Neural cell (in vitro differentiated cells): Measurements from ENCODE around the gene RBSN. TPM values are rescaled to one million over a fixed set of nuclear protein-coding genes. Genes with fewer than 3 reads are reported as not detected.
"Not testable (repeated sequence)": the region's sequence is repeated elsewhere in the genome, so short reads cannot be mapped to it uniquely, and the experiment has no call there.

ENCODE experiments used
- H2AFZ ChIP-seq: fragments of 200-600, 300-800 bp; sonication (generic), shearing (Covaris generic); 2 replicates; pipeline ENCODE4 v1.6.0; 2014; ENCODE audit warnings: low read depth, mild to moderate bottlenecking, antibody characterized with exemption, low read length, moderate library complexity
- H3F3A ChIP-seq: fragments of 200-600 bp; shearing (Covaris generic); 2 replicates; pipeline ENCODE4 v1.6.1; 2016; ENCODE audit warnings: mild to moderate bottlenecking, moderate library complexity, mixed read lengths, antibody characterized with exemption, low read length; ENCODE audit not compliant: insufficient read depth, poor library complexity, severe bottlenecking
- H3K27ac ChIP-seq: fragments of 200-600, 300-800 bp; sonication (generic), shearing (Covaris generic); 2 replicates; pipeline ENCODE4 v1.5.1; 2014; ENCODE audit warnings: mild to moderate bottlenecking, low read length, moderate library complexity
- H3K27me3 ChIP-seq: fragments of 300-800, 200-600 bp; sonication (generic), shearing (Covaris generic); 2 replicates; pipeline ENCODE4 v1.6.0; 2014; ENCODE audit warnings: mild to moderate bottlenecking, low read depth, low read length, moderate library complexity; ENCODE audit not compliant: insufficient read depth
- H3K36me3 ChIP-seq: fragments of 300-800, 200-600 bp; sonication (generic), shearing (Covaris generic); 2 replicates; pipeline ENCODE4 v1.5.1; 2014; ENCODE audit warnings: mild to moderate bottlenecking, antibody characterized with exemption, low read length, moderate library complexity; ENCODE audit not compliant: insufficient read depth
- H3K4me2 ChIP-seq: fragments of 300-800, 200-600 bp; sonication (generic), shearing (Covaris generic); 2 replicates; pipeline ENCODE4 v1.6.0; 2014; ENCODE audit warnings: mild to moderate bottlenecking, low read length
- H3K4me3 ChIP-seq: fragments of 300-800, 200-600 bp; sonication (generic), shearing (Covaris generic); 2 replicates; pipeline ENCODE4 v1.5.1; 2014; ENCODE audit warnings: mild to moderate bottlenecking, low read length, moderate library complexity
- H3K79me2 ChIP-seq: fragments of 200-600 bp; shearing (Covaris generic); replicated peaks from 2 replicates; pipeline ENCODE4 v1.6.0; 2014; ENCODE audit warnings: mild to moderate bottlenecking, low read length, moderate library complexity; ENCODE audit not compliant: insufficient read depth
- H3K9ac ChIP-seq: fragments of 300-800, 200-600 bp; sonication (generic), shearing (Covaris generic); 2 replicates; pipeline ENCODE4 v1.6.1; 2016; ENCODE audit warnings: mild to moderate bottlenecking, low read length, mixed read lengths
- H3K9me2 ChIP-seq: fragments of 200-600 bp; shearing (Covaris generic); 2 replicates; pipeline ENCODE4 v1.6.1; 2016; ENCODE audit warnings: mild to moderate bottlenecking, low read length, mixed read lengths; ENCODE audit not compliant: insufficient read depth
- H3K9me3 ChIP-seq: fragments of 200-600, 300-800 bp; sonication (generic), shearing (Covaris generic); 2 replicates; pipeline ENCODE4 v1.6.1; 2016; ENCODE audit warnings: mild to moderate bottlenecking, mixed run types, low read length, moderate library complexity, mixed read lengths
- H4K20me1 ChIP-seq: fragments of 200-600 bp; shearing (Covaris generic); 2 replicates; pipeline ENCODE4 v1.6.1; 2016; ENCODE audit warnings: mild to moderate bottlenecking, mixed run types; ENCODE audit not compliant: insufficient read depth
- EP300 ChIP-seq: fragments of 450-650 bp; conservative IDR thresholded peaks from 2 replicates; pipeline ENCODE4 v1.6.1; 2014; ENCODE audit warnings: antibody characterized with exemption, mild to moderate bottlenecking, moderate library complexity; ENCODE audit not compliant: poor library complexity, severe bottlenecking
- EZH2 ChIP-seq: fragments of 200-600, 300-800 bp; shearing (Covaris generic), sonication (generic); IDR thresholded peaks from 2 replicates; pipeline ENCODE4 v1.6.1; 2014; ENCODE audit warnings: antibody characterized with exemption, low read length, borderline replicate concordance, mild to moderate bottlenecking; ENCODE audit not compliant: insufficient read depth, poor library complexity, severe bottlenecking
- MXI1 ChIP-seq: fragments of 450-650 bp; conservative IDR thresholded peaks from 2 replicates; pipeline ENCODE4 v1.6.1; 2014; ENCODE audit warnings: antibody characterized with exemption, mild to moderate bottlenecking; ENCODE audit not compliant: poor library complexity, severe bottlenecking
- POLR2AphosphoS5 ChIP-seq: IDR thresholded peaks from 2 replicates; pipeline ENCODE4 v1.6.1; 2012
- RAD21 ChIP-seq: fragments of 450-650 bp; conservative IDR thresholded peaks from 2 replicates; pipeline ENCODE4 v1.6.1; 2014; ENCODE audit warnings: antibody characterized with exemption, mild to moderate bottlenecking, moderate library complexity
- REST ChIP-seq: IDR thresholded peaks from 2 replicates; pipeline ENCODE4 v1.6.1; 2012; ENCODE audit warnings: borderline replicate concordance
- SMC3 ChIP-seq: fragments of 450-650 bp; conservative IDR thresholded peaks from 2 replicates; pipeline ENCODE4 v1.6.1; 2014; ENCODE audit warnings: antibody characterized with exemption, mild to moderate bottlenecking, moderate library complexity; ENCODE audit not compliant: poor library complexity
- TAF1 ChIP-seq: IDR thresholded peaks from 2 replicates; pipeline ENCODE4 v1.6.1; 2012; ENCODE audit warnings: low read depth
- polyA plus RNA-seq: library from polyadenylated mRNA; depleted of rRNA; stranded (reverse); fragments of >200 nt; gene quantifications from 2 replicates; pipeline ENCODE4 v1.2.3, GENCODE V29; 2014
- TF ChIP-seq, protein P1 (sequence below): fragments of 450-650 bp; IDR thresholded peaks from 2 replicates; pipeline ENCODE4 v1.5.1; 2014; ENCODE audit warnings: antibody characterized with exemption, mild to moderate bottlenecking, moderate library complexity; ENCODE audit not compliant: poor library complexity, severe bottlenecking

The RBSN gene
- polyA plus RNA-seq, 1 donor from 2014 or later, result 27.6 TPM

- H3K79me2 ChIP-seq, H4K20me1 ChIP-seq, H3K36me3 ChIP-seq, H3F3A ChIP-seq, H3K4me2 ChIP-seq, H3K4me3 ChIP-seq, H3K9ac ChIP-seq, H3K9me3 ChIP-seq, H3K27me3 ChIP-seq, H3K27ac ChIP-seq, H3K9me2 ChIP-seq, H2AFZ ChIP-seq: not testable (repeated sequence)
Measured at GRCh38 chr3:15128403-15128802, 29.5 kb upstream of the RBSN start.

DNA sequence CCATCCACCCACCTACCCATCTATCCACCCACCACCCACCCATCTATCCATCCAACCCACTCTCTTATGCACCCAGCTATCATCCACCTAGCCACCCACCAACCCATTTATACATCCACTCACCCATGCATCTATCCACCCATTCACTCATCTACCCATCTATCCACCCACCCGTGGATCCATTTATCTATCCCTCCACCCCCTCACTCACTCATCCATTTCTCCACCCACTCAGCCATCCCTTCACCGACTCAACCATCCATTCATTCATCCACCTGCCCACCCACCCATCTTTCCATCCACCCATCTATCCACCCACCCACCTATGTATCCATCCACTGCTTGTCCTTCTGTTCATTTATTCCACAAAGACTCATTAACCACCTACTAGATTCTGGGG is 28.0 kb upstream of the RBSN start:
- not testable (repeated sequence) for H3K9me2 ChIP-seq, H3K27me3 ChIP-seq, H2AFZ ChIP-seq, H3K4me3 ChIP-seq, H3K9ac ChIP-seq, H4K20me1 ChIP-seq, H3F3A ChIP-seq, H3K4me2 ChIP-seq, H3K9me3 ChIP-seq, H3K27ac ChIP-seq, H3K79me2 ChIP-seq, H3K36me3 ChIP-seq

DNA sequence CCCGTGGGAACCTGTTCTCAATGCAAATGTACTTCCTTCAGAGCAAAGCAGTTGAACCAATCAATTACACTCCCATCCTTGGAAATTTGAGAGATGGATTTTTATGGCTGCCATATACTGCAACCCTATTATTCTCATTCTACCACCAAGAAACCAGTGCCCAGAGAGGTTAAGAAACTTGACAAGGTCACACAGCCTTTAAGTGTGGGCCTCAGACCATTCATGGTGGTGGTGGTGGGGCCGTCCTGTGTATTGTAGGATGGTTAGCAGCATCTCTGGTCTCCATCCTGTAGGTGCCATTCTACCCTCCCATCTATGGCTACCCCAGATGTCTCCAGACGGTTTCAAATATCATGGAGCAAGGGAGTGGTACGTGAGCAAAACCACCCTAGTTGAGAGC is 23.4 kb upstream of the RBSN start:
- no peaks in the 10 kb centered on the region for H4K20me1 ChIP-seq
- H3F3A ChIP-seq, result no peaks in the 10 kb centered on the region
- H3K27ac ChIP-seq, result no peak overlapping the region
- no peaks in the 10 kb centered on the region for H3K36me3 ChIP-seq
- no peaks in the 10 kb centered on the region for H3K27me3 ChIP-seq
- TF ChIP-seq TAF1 (no peak), SMC3 (no peak)
- no peaks in the 10 kb centered on the region for H3K9me3 ChIP-seq
- no peak overlapping the region for H3K4me2 ChIP-seq
- no peak overlapping the region for H2AFZ ChIP-seq
- H3K9ac ChIP-seq, result no peak overlapping the region
- no peak overlapping the region for H3K4me3 ChIP-seq
- no peaks in the 10 kb centered on the region for H3K79me2 ChIP-seq
- H3K9me2 ChIP-seq, result no peaks in the 10 kb centered on the region

DNA sequence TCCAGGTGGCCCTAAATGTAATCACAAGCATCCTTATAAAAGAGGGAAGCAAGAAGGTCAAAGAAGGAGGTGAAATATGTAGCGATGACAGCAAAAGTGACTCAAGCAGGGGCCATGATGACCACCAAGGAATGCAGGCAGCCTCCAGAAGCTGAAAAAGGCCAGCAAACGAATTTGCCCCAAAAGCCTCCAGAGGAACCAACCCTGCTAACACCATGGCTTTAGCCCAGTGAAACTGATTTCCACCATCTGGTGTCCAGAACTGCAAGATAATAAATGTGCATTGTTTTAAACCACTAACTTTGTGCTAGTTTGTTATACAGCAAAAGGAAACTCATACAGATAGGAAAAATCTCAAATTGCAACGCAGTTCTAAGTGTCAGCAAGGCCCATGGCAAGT is 23.0 kb upstream of the RBSN start:
- no peaks in the 10 kb centered on the region for H3K9me2 ChIP-seq

DNA sequence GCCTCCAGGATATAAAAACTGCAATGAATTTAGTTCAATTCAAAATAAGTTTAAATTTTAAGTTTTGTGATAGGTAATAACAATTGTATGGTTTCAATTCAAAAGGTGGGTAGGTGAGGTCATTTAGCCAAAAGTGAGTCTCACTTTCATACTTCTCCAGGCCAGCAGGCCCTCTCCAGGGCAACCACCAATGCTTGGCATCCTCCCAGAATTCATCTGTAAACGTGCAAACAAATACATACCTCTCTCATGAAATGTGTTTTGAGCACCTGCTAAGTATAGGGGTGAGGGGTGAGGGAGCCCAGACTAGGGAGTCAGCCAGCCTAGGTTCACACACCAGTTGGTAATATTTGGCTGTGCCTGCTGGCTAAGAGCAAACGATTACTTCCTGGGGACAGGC is 22.0 kb upstream of the RBSN start:
- Histone ChIP-seq H2AFZ (no peak overlapping the region), H3K9ac (no peak overlapping the region), H4K20me1 (no peaks in the 10 kb centered on the region), H3K27me3 (no peaks in the 10 kb centered on the region), H3K27ac (no peak overlapping the region), H3K9me3 (no peaks in the 10 kb centered on the region), H3F3A (no peaks in the 10 kb centered on the region), H3K9me2 (no peaks in the 10 kb centered on the region), H3K36me3 (no peaks in the 10 kb centered on the region), H3K4me3 (no peak overlapping the region), H3K4me2 (no peak overlapping the region), H3K79me2 (no peaks in the 10 kb centered on the region)
- TF ChIP-seq EZH2 (no peak), TAF1 (no peak), REST (no peak), MXI1 (no peak), POLR2AphosphoS5 (no peak), EP300 (no peak), RAD21 (no peak), SMC3 (no peak)
- TF ChIP-seq, protein P1, sequence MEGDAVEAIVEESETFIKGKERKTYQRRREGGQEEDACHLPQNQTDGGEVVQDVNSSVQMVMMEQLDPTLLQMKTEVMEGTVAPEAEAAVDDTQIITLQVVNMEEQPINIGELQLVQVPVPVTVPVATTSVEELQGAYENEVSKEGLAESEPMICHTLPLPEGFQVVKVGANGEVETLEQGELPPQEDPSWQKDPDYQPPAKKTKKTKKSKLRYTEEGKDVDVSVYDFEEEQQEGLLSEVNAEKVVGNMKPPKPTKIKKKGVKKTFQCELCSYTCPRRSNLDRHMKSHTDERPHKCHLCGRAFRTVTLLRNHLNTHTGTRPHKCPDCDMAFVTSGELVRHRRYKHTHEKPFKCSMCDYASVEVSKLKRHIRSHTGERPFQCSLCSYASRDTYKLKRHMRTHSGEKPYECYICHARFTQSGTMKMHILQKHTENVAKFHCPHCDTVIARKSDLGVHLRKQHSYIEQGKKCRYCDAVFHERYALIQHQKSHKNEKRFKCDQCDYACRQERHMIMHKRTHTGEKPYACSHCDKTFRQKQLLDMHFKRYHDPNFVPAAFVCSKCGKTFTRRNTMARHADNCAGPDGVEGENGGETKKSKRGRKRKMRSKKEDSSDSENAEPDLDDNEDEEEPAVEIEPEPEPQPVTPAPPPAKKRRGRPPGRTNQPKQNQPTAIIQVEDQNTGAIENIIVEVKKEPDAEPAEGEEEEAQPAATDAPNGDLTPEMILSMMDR, result no peak

More for the DNA sequence above, 23.0 kb upstream of the RBSN start:
- Histone ChIP-seq H2AFZ (no peak overlapping the region), H4K20me1 (no peaks in the 10 kb centered on the region), H3K4me2 (no peak overlapping the region), H3K9me3 (no peaks in the 10 kb centered on the region), H3K27me3 (no peaks in the 10 kb centered on the region), H3F3A (no peaks in the 10 kb centered on the region), H3K4me3 (no peak overlapping the region), H3K36me3 (no peaks in the 10 kb centered on the region), H3K9ac (no peak overlapping the region), H3K27ac (no peak overlapping the region), H3K79me2 (no peaks in the 10 kb centered on the region)
- TF ChIP-seq SMC3, result no peak
- no peak for TF ChIP-seq RAD21
- TF ChIP-seq MXI1, result no peak
- no peak for TF ChIP-seq EZH2
- TF ChIP-seq POLR2AphosphoS5, result no peak
